Endothelial cell of umbilical vein (primary cell): ENCODE results near the gene CIB2. TPM values are rescaled to one million over a fixed set of nuclear protein-coding genes. Genes with fewer than 3 reads are reported as not detected.

Source experiments
- BruUV-seq: library from RNA; stranded (reverse); fragments of 400-500 nt; replicated peaks from 2 replicates; lab custom pipeline; 2021; lab: Mats Ljungman, UMichigan
- CTCF ChIA-PET: fragments of 300-600, 350-600 bp; sonication (Branson Sonifier 250); formaldehyde crosslinking; loops from one replicate; lab custom pipeline; 2021; ENCODE audit warnings: antibody characterized with exemption, inconsistent platforms; lab: Charles Lee
- POLR2A ChIA-PET: fragments of 300-600, 350-600 bp; sonication (Branson Sonifier 250); formaldehyde crosslinking; loops from one replicate; lab custom pipeline; 2021; ENCODE audit warnings: antibody characterized with exemption, inconsistent platforms; lab: Charles Lee
- DNase-seq: peaks from one replicate; pipeline ENCODE4 v3.0.0-alpha.2; 2011; ENCODE audit warnings: low read depth, low spot score
- FAIRE-seq: peaks from 2 replicates; lab custom pipeline; 2011; peaks lifted over from hg19 to GRCh38; lab: Jason Lieb, UNC
- H2AFZ ChIP-seq: 2 replicates; pipeline ENCODE4 v1.6.0; 2012; ENCODE audit warnings: low read depth, low read length, control low read depth, inconsistent platforms
- H3K27ac ChIP-seq: 2 replicates; pipeline ENCODE4 v1.5.1; 2011; ENCODE audit warnings: low read depth, mild to moderate bottlenecking, control low read depth, low read length, moderate library complexity; ENCODE audit not compliant: insufficient read depth
- H3K27me3 ChIP-seq, 2 experiments: 2 replicates each; pipeline versions ENCODE4 v1.6.0 to v1.6.1; 2011; ENCODE audit warnings: low read length in 2 of 2, mixed read lengths in 1 of 2; ENCODE audit not compliant: control insufficient read depth in 2 of 2, insufficient read depth in 2 of 2
- H3K36me3 ChIP-seq, 2 experiments: 2 replicates in 1 of 2; 3 replicates in 1 of 2; pipeline ENCODE4 v1.5.1; 2011; ENCODE audit warnings: low read length in 2 of 2, mild to moderate bottlenecking in 1 of 2, moderate library complexity in 1 of 2; ENCODE audit not compliant: control insufficient read depth in 2 of 2, insufficient read depth in 2 of 2; ENCODE audit errors: extremely low read depth in 1 of 2
- H3K4me1 ChIP-seq: 3 replicates; pipeline ENCODE4 v1.5.1; 2011; ENCODE audit warnings: mild to moderate bottlenecking, low read length; ENCODE audit not compliant: control insufficient read depth, insufficient read depth; ENCODE audit errors: extremely low read depth
- H3K4me2 ChIP-seq: 2 replicates; pipeline ENCODE4 v1.6.1; 2011; ENCODE audit warnings: low read length, control low read depth, mixed read lengths; ENCODE audit not compliant: insufficient read depth
- H3K4me3 ChIP-seq, 3 experiments: fragments of 200-600 bp in 1 of 3; sonication (generic), shearing (Covaris generic) in 1 of 3; replicated peaks in 1 of 3; 2 replicates each; pipeline ENCODE4 v1.5.1; 2011 to 2016; ENCODE audit warnings: control low read depth in 3 of 3, low read length in 3 of 3, mild to moderate bottlenecking in 2 of 3, inconsistent platforms in 1 of 3, low read depth in 1 of 3, moderate library complexity in 1 of 3; ENCODE audit not compliant: insufficient read depth in 1 of 3
- H3K79me2 ChIP-seq: 2 replicates; pipeline ENCODE4 v1.6.0; 2012; ENCODE audit warnings: low read length, inconsistent platforms; ENCODE audit not compliant: control insufficient read depth, insufficient read depth
- H3K9ac ChIP-seq: replicated peaks from 2 replicates; pipeline ENCODE3; 2011; ENCODE audit warnings: low read length, control low read depth; ENCODE audit not compliant: insufficient read depth; ENCODE audit errors: extremely low read depth
- H3K9me1 ChIP-seq: replicated peaks from 3 replicates; pipeline ENCODE4 v1.6.0; 2011; ENCODE audit warnings: mild to moderate bottlenecking, low read length; ENCODE audit not compliant: control insufficient read depth, insufficient read depth; ENCODE audit errors: extremely low read depth
- H3K9me3 ChIP-seq: replicated peaks from 2 replicates; pipeline ENCODE4 v1.5.1; 2012; ENCODE audit warnings: low read length, inconsistent platforms; ENCODE audit not compliant: control insufficient read depth, insufficient read depth
- H4K20me1 ChIP-seq: replicated peaks from 2 replicates; pipeline ENCODE3; 2011; ENCODE audit warnings: mild to moderate bottlenecking, low read length; ENCODE audit not compliant: control insufficient read depth, insufficient read depth; ENCODE audit errors: extremely low read depth
- CTCF ChIP-seq, 2 donors: IDR thresholded peaks; 1 replicate in 1 of 2; 2 replicates in 1 of 2; pipeline ENCODE4 v1.5.1; 2011; ENCODE audit warnings: low read length in 2 of 2, mild to moderate bottlenecking in 2 of 2, moderate library complexity in 2 of 2, control low read depth in 1 of 2, inconsistent platforms in 1 of 2, low read depth in 1 of 2; ENCODE audit not compliant: insufficient read depth in 1 of 2; ENCODE audit errors: extremely low read depth in 1 of 2
- EZH2 ChIP-seq: IDR thresholded peaks from 2 replicates; pipeline ENCODE4 v1.6.1; 2012; ENCODE audit warnings: borderline replicate concordance, low read depth, mild to moderate bottlenecking, moderate library complexity, low read length, inconsistent platforms; ENCODE audit not compliant: severe bottlenecking
- FOS ChIP-seq: IDR thresholded peaks from 2 replicates; pipeline ENCODE4 v1.6.1; 2011; ENCODE audit warnings: mild to moderate bottlenecking, low read length, moderate library complexity, borderline replicate concordance; ENCODE audit not compliant: insufficient read depth
- GATA2 ChIP-seq: IDR thresholded peaks from 2 replicates; pipeline ENCODE4 v1.7.0; 2011; ENCODE audit warnings: low read depth, mild to moderate bottlenecking, moderate library complexity, mixed read lengths, low read length; ENCODE audit not compliant: insufficient read length, insufficient read depth
- JUN ChIP-seq: IDR thresholded peaks from 2 replicates; pipeline ENCODE4 v1.6.1; 2011; ENCODE audit warnings: borderline replicate concordance, low read depth; ENCODE audit not compliant: insufficient read length, insufficient read depth
- MYC ChIP-seq: IDR thresholded peaks from one replicate; pipeline ENCODE4 v1.6.1; 2011; ENCODE audit warnings: mild to moderate bottlenecking, low read depth, low read length
- POLR2A ChIP-seq: IDR thresholded peaks from 2 replicates; pipeline ENCODE4 v1.6.1; 2012; ENCODE audit warnings: low read depth, mild to moderate bottlenecking, control low read depth, low read length
- POLR2AphosphoS5 ChIP-seq: IDR thresholded peaks from 2 replicates; pipeline ENCODE4 v1.6.1; 2012; ENCODE audit warnings: low read depth, mild to moderate bottlenecking, control low read depth, low read length, moderate library complexity; ENCODE audit not compliant: insufficient read depth
- dilution Hi-C: fragments of 300-500 bp; cut with MboI; formaldehyde crosslinking; loops from one replicate; pipeline ENCODE4 v1.15.0; 2019; ENCODE audit warnings: low sequenced_read_pairs; ENCODE audit not compliant: extremely low pct_ligation_motif_present
- intact Hi-C: fragments of 100-400 bp; cut with micrococcal nuclease; formaldehyde crosslinking; loops from one replicate; pipeline ENCODE4 v1.10.0; 2022
- polyA plus RNA-seq, 4 experiments: library from polyadenylated mRNA; depleted of rRNA in 3 of 4; stranded (reverse) in 3 of 4; unstranded in 1 of 4; fragments of >200 nt; gene quantifications; 2 replicates each; pipeline versions ENCODE4 v1.2.1 to v1.2.3, GENCODE V29; 2011 to 2012; ENCODE audit warnings: missing spikeins in 1 of 4
- total RNA-seq: library from RNA; stranded (reverse); gene quantifications from 2 replicates; pipeline ENCODE4 v1.2.3, GENCODE V29; 2021
- TF ChIP-seq, protein P1 (sequence below): IDR thresholded peaks from 2 replicates; pipeline ENCODE4 v1.6.1; 2011; ENCODE audit not compliant: insufficient read depth, insufficient read length

Gene CIB2
- total and polyA plus RNA-seq, 2 donors (not counting 3 experiments of a cell fraction or from before 2014, with no cell fraction given), result 4.0 to 7.7 TPM

DNA sequence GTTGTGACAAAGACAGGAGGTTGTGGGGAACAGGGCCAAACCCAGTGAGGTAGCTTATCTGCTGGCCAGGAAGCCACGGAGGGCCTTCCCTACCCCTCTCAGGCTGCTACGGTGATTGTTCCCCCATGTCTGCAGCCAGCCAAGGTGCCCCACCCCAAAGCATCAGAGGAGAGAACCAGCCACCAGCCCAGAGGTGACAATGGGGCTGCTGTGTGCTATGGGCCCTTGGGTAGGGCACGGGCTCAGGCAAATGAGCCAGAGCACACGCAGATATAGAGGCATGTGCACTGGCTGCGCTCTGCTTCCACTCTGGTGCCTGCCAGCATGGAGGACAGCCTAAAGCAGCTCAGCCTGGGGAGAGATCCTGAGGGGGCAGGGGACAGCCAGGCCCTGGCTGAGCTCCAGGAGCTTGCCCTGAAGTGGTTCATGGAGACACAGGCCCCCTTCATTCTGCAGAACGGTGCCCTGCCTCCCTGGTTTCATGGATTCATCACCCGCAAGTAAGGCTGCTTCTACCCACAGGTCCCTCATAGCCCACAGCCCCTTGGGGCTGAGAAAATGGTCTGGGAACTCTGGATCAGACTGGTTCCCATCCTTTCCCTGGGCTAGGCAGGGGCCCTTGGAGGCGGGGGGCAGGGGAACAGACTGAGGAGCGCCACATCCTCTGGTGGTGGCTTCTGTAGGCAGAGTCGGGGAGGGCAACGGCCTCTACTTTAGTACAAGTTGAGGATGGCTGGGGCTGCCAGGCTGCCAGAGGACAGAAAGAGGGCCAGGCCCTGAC, 38.8 kb downstream of the CIB2 start, which contains the start of gene SH2D7:
SH2D7 (plus strand) TSS at position 301 of the 781 bp plus-strand sequence; CDS start at position 325, 24 bp downstream.
- intact Hi-C loops (no loop called here), dilution Hi-C loops (no loop called here)
- no peak within 1 kb of the TSS for H3K4me3 ChIP-seq
- H3K4me1 ChIP-seq, result no peaks in the 10 kb centered on the region
- H3K9me3 ChIP-seq, result no peaks in the 10 kb centered on the region
- H3K79me2 ChIP-seq, result no peaks in the 10 kb centered on the region
- FAIRE-seq (no peak), DNase-seq (no peak)
- no peaks in the 10 kb centered on the region for H3K9me1 ChIP-seq
- ChIA-PET CTCF (interaction anchor here (1.0 to 5.9 kb wide), 6 partner anchors 9 to 134 kb away, joined by 3 to 38 read pairs (median 3); no protein-coding TSS in a partner anchor), POLR2A (no interaction called here)
- no peaks in the 10 kb centered on the region for H4K20me1 ChIP-seq
- BruUV-seq, result no TSS peak
- H3K4me2 ChIP-seq, result no peak within 1 kb of the TSS
- TF ChIP-seq MYC (no peak), POLR2A (no peak), FOS (no peak), JUN (no peak), EZH2 (no peak), CTCF (IDR thresholded peaks at IDR 0.05; ENCODE audit: extremely low read depth in 1 of 2, insufficient read depth in 1 of 2, low read depth in 1 of 2, low read length in 2 of 2) (no peak), GATA2 (no peak), POLR2AphosphoS5 (no peak)
- TF ChIP-seq, protein P1, sequence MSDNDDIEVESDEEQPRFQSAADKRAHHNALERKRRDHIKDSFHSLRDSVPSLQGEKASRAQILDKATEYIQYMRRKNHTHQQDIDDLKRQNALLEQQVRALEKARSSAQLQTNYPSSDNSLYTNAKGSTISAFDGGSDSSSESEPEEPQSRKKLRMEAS, result no peak
- peaks cover 10 to 14% of the 10 kb centered on the region in 2 experiments for H3K27me3 ChIP-seq
- H3K27ac ChIP-seq, result no peak within 1 kb of the TSS
- no peaks in the 10 kb centered on the region for H3K36me3 ChIP-seq
- no peak within 1 kb of the TSS for H2AFZ ChIP-seq
- no peak within 1 kb of the TSS for H3K9ac ChIP-seq
